GM23338 (cell line): ENCODE data around the gene MADCAM1. TPM values are rescaled to one million over a fixed set of nuclear protein-coding genes. Genes with fewer than 3 reads are reported as not detected.

Experiments
- ATAC-seq: fragments of 200-7000 bp; cut with Tn5 transposase; 3 replicates; pipeline ENCODE4 v1.9.1; 2020
- DNase-seq: peaks from one replicate; pipeline ENCODE4 v3.0.0-alpha.2; 2015; ENCODE audit warnings: low spot score
- H2AFZ ChIP-seq: fragments of 200-600 bp; sonication (generic); 2 replicates; pipeline ENCODE4 v1.8.0; 2016; ENCODE audit warnings: antibody characterized with exemption, mild to moderate bottlenecking, moderate library complexity
- H3F3A ChIP-seq: fragments of 200-600 bp; sonication (generic); replicated peaks from 2 replicates; pipeline ENCODE4 v1.8.0; 2017; ENCODE audit warnings: antibody characterized with exemption, mixed run types, low read depth
- H3K27ac ChIP-seq: fragments of 200-600 bp; sonication (generic); 2 replicates; pipeline ENCODE4 v1.6.1; 2016; ENCODE audit warnings: low read depth
- H3K27me3 ChIP-seq: fragments of 200-600 bp; sonication (generic); 2 replicates; pipeline ENCODE4 v1.8.0; 2016; ENCODE audit warnings: mild to moderate bottlenecking, mixed run types, moderate library complexity; ENCODE audit not compliant: insufficient read depth
- H3K36me3 ChIP-seq: fragments of 200-600 bp; sonication (generic); 2 replicates; pipeline ENCODE4 v1.8.0; 2016; ENCODE audit warnings: mild to moderate bottlenecking; ENCODE audit not compliant: insufficient read depth
- H3K4me1 ChIP-seq: fragments of 200-600 bp; sonication (generic); 2 replicates; pipeline ENCODE4 v1.8.0; 2016; ENCODE audit warnings: mild to moderate bottlenecking, moderate library complexity; ENCODE audit not compliant: insufficient read depth
- H3K4me2 ChIP-seq: fragments of 200-600 bp; sonication (generic); 2 replicates; pipeline ENCODE4 v1.7.1; 2017; ENCODE audit warnings: mixed run types
- H3K4me3 ChIP-seq: fragments of 200-600 bp; sonication (generic); 2 replicates; pipeline ENCODE4 v1.6.1; 2016; ENCODE audit warnings: mixed run types
- H3K79me2 ChIP-seq: fragments of 200-600 bp; sonication (generic); replicated peaks from 2 replicates; pipeline ENCODE4 v1.8.0; 2017; ENCODE audit warnings: mild to moderate bottlenecking; ENCODE audit not compliant: insufficient read depth
- H3K9me2 ChIP-seq: fragments of 200-600 bp; sonication (generic); 2 replicates; pipeline ENCODE4 v1.8.0; 2017; ENCODE audit not compliant: insufficient read depth
- H4K20me1 ChIP-seq: fragments of 200-600 bp; sonication (generic); replicated peaks from 2 replicates; pipeline ENCODE4 v1.8.0; 2017; ENCODE audit warnings: mild to moderate bottlenecking; ENCODE audit not compliant: insufficient read depth
- H3K27ac Mint-ChIP-seq: 2 replicates; pipeline ENCODE4 v1.8.0; 2020; ENCODE audit warnings: inconsistent platforms, mild to moderate bottlenecking, moderate library complexity, mixed read lengths
- H3K27me3 Mint-ChIP-seq: 3 replicates; pipeline ENCODE4 v1.8.0; 2022; ENCODE audit warnings: low read depth, mild to moderate bottlenecking, moderate library complexity, mixed read lengths, inconsistent platforms; ENCODE audit not compliant: insufficient read depth, poor library complexity
- H3K36me3 Mint-ChIP-seq: 3 replicates; pipeline ENCODE4 v1.8.0; 2021; ENCODE audit warnings: low read depth, mild to moderate bottlenecking, inconsistent platforms, moderate library complexity, mixed read lengths
- H3K4me1 Mint-ChIP-seq: 3 replicates; pipeline ENCODE4 v1.8.0; 2020; ENCODE audit warnings: mild to moderate bottlenecking, inconsistent platforms, mixed read lengths
- H3K4me3 Mint-ChIP-seq: 3 replicates; pipeline ENCODE4 v1.8.0; 2021; ENCODE audit warnings: moderate library complexity, mild to moderate bottlenecking, inconsistent platforms, mixed read lengths
- H3K9me3 Mint-ChIP-seq: 3 replicates; pipeline ENCODE4 v1.8.0; 2020; ENCODE audit warnings: moderate library complexity, mild to moderate bottlenecking, inconsistent platforms, mixed read lengths
- CREB1 ChIP-seq: fragments of 250-450 bp; sonication (Bioruptor Pico); IDR thresholded peaks from 2 replicates; pipeline ENCODE4 v1.5.0; 2020; ENCODE audit warnings: low read depth, mild to moderate bottlenecking, moderate library complexity
- CTCF ChIP-seq, 2 experiments: fragments of 200-600 bp in 1 of 2; sonication (generic) in 1 of 2; conservative IDR thresholded peaks; 2 replicates each; pipeline versions ENCODE4 v1.5.1 to v1.6.1; 2016 to 2017; ENCODE audit warnings: antibody characterized with exemption in 2 of 2, low read depth in 2 of 2, mild to moderate bottlenecking in 2 of 2, moderate library complexity in 1 of 2
- EZH2 ChIP-seq: fragments of 200-600 bp; sonication (generic); IDR thresholded peaks from one replicate; pipeline ENCODE4 v1.8.0; 2017; ENCODE audit warnings: antibody characterized with exemption, mild to moderate bottlenecking, low read depth; ENCODE audit not compliant: unreplicated experiment
- EZH2phosphoT487 ChIP-seq: fragments of 200-600 bp; sonication (generic); IDR thresholded peaks from one replicate; pipeline ENCODE4 v1.8.1; 2018; ENCODE audit warnings: antibody characterized with exemption; ENCODE audit not compliant: unreplicated experiment
- NANOG ChIP-seq: IDR thresholded peaks from 2 replicates; pipeline ENCODE4 v1.6.1; 2016; ENCODE audit warnings: antibody characterized with exemption, borderline replicate concordance
- POLR2AphosphoS5 ChIP-seq: IDR thresholded peaks from 2 replicates; pipeline ENCODE4 v1.6.1; 2016; ENCODE audit warnings: antibody characterized with exemption, low read depth
- STAT1 ChIP-seq: IDR thresholded peaks from one replicate; pipeline ENCODE4 v1.6.1; 2016; ENCODE audit warnings: antibody characterized with exemption; ENCODE audit not compliant: unreplicated experiment
- ZNF114 ChIP-seq: fragments of 250-450 bp; sonication (Bioruptor Pico); IDR thresholded peaks from 2 replicates; pipeline ENCODE4 v1.5.0; 2020; ENCODE audit warnings: mild to moderate bottlenecking, moderate library complexity
- ZNF331 ChIP-seq: fragments of 250-450 bp; sonication (Bioruptor Pico); IDR thresholded peaks from 2 replicates; pipeline ENCODE4 v1.5.0; 2020; ENCODE audit warnings: low read depth, mild to moderate bottlenecking, moderate library complexity
- ZNF462 ChIP-seq: fragments of 250-450 bp; sonication (Bioruptor Pico); IDR thresholded peaks from 2 replicates; pipeline ENCODE4 v1.5.0; 2020; ENCODE audit warnings: mild to moderate bottlenecking, moderate library complexity
- polyA plus RNA-seq: library from polyadenylated mRNA; unstranded; fragments of >200 nt; fragmentation: Nextera tagmentation; extraction: Ambion mirVana; gene quantifications from 2 replicates; pipeline ENCODE4 v1.2.1, GENCODE V29; 2016
- total RNA-seq: library from RNA; depleted of rRNA; stranded (reverse); fragments of >200 nt; shearing (Covaris generic); gene quantifications from 2 replicates; pipeline ENCODE4 v1.2.3, GENCODE V29; 2014
- TF ChIP-seq, protein P1 (sequence below): IDR thresholded peaks from one replicate; pipeline ENCODE4 v1.6.1; 2018; ENCODE audit warnings: antibody characterized with exemption; ENCODE audit not compliant: unreplicated experiment

The MADCAM1 gene
- total and polyA plus RNA-seq, 2 experiments from 2014 or later = 2.1 to 2.5 TPM

DNA sequence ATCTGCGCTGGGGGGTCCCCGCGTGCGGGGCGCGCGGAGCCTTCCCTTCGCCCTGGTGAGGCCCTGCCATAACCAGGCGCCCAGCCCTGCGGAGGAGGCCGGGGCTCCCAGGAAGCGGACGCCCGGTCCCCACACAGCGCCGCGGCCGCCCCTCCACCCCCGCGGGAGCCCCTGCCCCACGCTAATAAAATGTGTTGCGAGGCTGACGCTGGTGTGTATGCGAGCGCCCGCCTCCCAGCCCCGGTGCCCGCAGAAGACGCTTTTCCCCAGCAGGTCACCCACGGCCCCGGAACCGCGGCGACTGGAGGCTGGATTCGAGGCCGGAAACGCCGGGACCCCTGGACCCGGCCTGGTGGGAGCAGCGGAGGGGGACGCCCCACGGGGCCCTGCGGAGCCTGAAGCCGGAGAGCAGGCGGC, 23.2 kb downstream of the MADCAM1 start:
- Mint-ChIP-seq H3K9me3 (peaks cover 24% of the 10 kb centered on the region), H3K36me3 (peaks cover 17% of the 10 kb centered on the region), H3K27ac (no peak overlapping the region), H3K4me3 (no peak overlapping the region), H3K4me1 (peaks cover 5% of the 10 kb centered on the region), H3K27me3 (peaks cover 17% of the 10 kb centered on the region)
- TF ChIP-seq POLR2AphosphoS5 (no peak), ZNF331 (no peak), CREB1 (no peak), NANOG (no peak), ZNF114 (no peak)
- TF ChIP-seq, protein P1, sequence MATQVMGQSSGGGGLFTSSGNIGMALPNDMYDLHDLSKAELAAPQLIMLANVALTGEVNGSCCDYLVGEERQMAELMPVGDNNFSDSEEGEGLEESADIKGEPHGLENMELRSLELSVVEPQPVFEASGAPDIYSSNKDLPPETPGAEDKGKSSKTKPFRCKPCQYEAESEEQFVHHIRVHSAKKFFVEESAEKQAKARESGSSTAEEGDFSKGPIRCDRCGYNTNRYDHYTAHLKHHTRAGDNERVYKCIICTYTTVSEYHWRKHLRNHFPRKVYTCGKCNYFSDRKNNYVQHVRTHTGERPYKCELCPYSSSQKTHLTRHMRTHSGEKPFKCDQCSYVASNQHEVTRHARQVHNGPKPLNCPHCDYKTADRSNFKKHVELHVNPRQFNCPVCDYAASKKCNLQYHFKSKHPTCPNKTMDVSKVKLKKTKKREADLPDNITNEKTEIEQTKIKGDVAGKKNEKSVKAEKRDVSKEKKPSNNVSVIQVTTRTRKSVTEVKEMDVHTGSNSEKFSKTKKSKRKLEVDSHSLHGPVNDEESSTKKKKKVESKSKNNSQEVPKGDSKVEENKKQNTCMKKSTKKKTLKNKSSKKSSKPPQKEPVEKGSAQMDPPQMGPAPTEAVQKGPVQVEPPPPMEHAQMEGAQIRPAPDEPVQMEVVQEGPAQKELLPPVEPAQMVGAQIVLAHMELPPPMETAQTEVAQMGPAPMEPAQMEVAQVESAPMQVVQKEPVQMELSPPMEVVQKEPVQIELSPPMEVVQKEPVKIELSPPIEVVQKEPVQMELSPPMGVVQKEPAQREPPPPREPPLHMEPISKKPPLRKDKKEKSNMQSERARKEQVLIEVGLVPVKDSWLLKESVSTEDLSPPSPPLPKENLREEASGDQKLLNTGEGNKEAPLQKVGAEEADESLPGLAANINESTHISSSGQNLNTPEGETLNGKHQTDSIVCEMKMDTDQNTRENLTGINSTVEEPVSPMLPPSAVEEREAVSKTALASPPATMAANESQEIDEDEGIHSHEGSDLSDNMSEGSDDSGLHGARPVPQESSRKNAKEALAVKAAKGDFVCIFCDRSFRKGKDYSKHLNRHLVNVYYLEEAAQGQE = no peak
- DNase-seq (no peak), ATAC-seq (peak; percentile 14)
- Histone ChIP-seq H3F3A (peaks cover 7% of the 10 kb centered on the region; the same call in 1 of the 2 replicates), H3K27me3 (peaks cover 20% of the 10 kb centered on the region), H2AFZ (no peak overlapping the region), H3K4me1 (no peaks in the 10 kb centered on the region), H3K4me2 (peak overlapping the region; percentile 67; the same call in 1 of the 2 replicates), H3K36me3 (no peaks in the 10 kb centered on the region), H3K79me2 (no peaks in the 10 kb centered on the region), H3K27ac (no peak overlapping the region), H3K9me2 (no peaks in the 10 kb centered on the region), H3K4me3 (peak overlapping the region; percentile 40; the same call in 1 of the 2 replicates), H4K20me1 (no peaks in the 10 kb centered on the region)

GRCh38 chr19:522726-523125, 26.4 kb downstream of the MADCAM1 start:
- Mint-ChIP-seq H3K27me3 (peaks cover 17% of the 10 kb centered on the region), H3K36me3 (peaks cover 17% of the 10 kb centered on the region; the same call in 2 of the 3 replicates), H3K27ac (no peak overlapping the region), H3K4me3 (no peak overlapping the region), H3K4me1 (peaks cover 3% of the 10 kb centered on the region), H3K9me3 (peaks cover 24% of the 10 kb centered on the region)
- H3K9me2 ChIP-seq = no peaks in the 10 kb centered on the region
- peaks cover 20% of the 10 kb centered on the region for H3K27me3 ChIP-seq
- no peaks in the 10 kb centered on the region for H3K4me1 ChIP-seq
- no peaks in the 10 kb centered on the region for H4K20me1 ChIP-seq
- H3K36me3 ChIP-seq = no peaks in the 10 kb centered on the region
- no peak for ATAC-seq
- H3K4me2 ChIP-seq = no peak overlapping the region
- H3K27ac ChIP-seq = no peak overlapping the region
- H3K79me2 ChIP-seq = no peaks in the 10 kb centered on the region
- no peak overlapping the region for H3K4me3 ChIP-seq
- no peak for DNase-seq
- H3F3A ChIP-seq = 0 out of 2 replicates have a peak, but pooled peaks cover 3% of the 10 kb centered on the region
- no peak overlapping the region for H2AFZ ChIP-seq
- TF ChIP-seq STAT1 (no peak), NANOG (no peak), CTCF (conservative IDR thresholded peaks at IDR 0.05; ENCODE audit: low read depth in 2 of 2) (no peak), POLR2AphosphoS5 (no peak), ZNF462 (CRISPR knock-in tag) (no peak), ZNF331 (no peak), EZH2phosphoT487 (no peak), ZNF114 (no peak), EZH2 (no peak)
